ENCODE results near the gene ZNF69.
"Not testable (repeated sequence)": the region's sequence is repeated elsewhere in the genome, so short reads cannot be mapped to it uniquely, and the experiment has no call there.

ZNF69 gene

GRCh38 chr19:11887611-11888531, at the start of gene ZNF69:
Gene ZNF69, plus strand, starts transcription at chr19:11887782. Its CDS starts 142 bp downstream, at chr19:11887924.
- CTCF ChIA-PET, result interaction anchor here (0.5 kb wide), 1 partner anchor 253 kb away, joined by 3 read pairs; no protein-coding TSS in a partner anchor
- peak within 1 kb of the TSS; percentile 59 for H3K27ac ChIP-seq
- no peak for TF ChIP-seq CTCF (conservative IDR thresholded peaks at IDR 0.05; ENCODE audit: low read depth)
- POLR2A ChIA-PET (ENCODE audit: low non-redundant PET), result interaction anchor here (0.6 kb wide), 1 partner anchor 794 kb away, joined by 8 read pairs; no protein-coding TSS in a partner anchor
- no peak for DNase-seq (ENCODE audit: low spot score)

GRCh38 chr19:11843722-11844121, 43.9 kb upstream of the ZNF69 start:
- no peak for DNase-seq (ENCODE audit: low spot score)
- POLR2A ChIA-PET (ENCODE audit: low non-redundant PET), result no interaction called here
- CTCF ChIA-PET, result interaction anchor here (0.6 kb wide), 1 partner anchor 8 kb away, joined by 3 read pairs; no protein-coding TSS in a partner anchor
- no peak overlapping the region for H3K27ac ChIP-seq
- TF ChIP-seq CTCF (conservative IDR thresholded peaks at IDR 0.05; ENCODE audit: low read depth), result no peak

GRCh38 chr19:11847615-11848014, 40.0 kb upstream of the ZNF69 start:
- POLR2A ChIA-PET (ENCODE audit: low non-redundant PET); DNase-seq (ENCODE audit: low spot score); H3K27ac ChIP-seq: not testable (repeated sequence)
- CTCF ChIA-PET, result interaction anchor here (0.6 to 0.9 kb wide), 2 partner anchors 9 to 10 kb away, joined by 4 read pairs; no protein-coding TSS in a partner anchor

- no peak overlapping the region for H3K27ac ChIP-seq
- CTCF ChIA-PET, result interaction anchor here (0.9 kb wide), 1 partner anchor 11 kb away, joined by 4 read pairs; no protein-coding TSS in a partner anchor
Measured at GRCh38 chr19:11848200-11848593, 39.4 kb upstream of the ZNF69 start.

GRCh38 chr19:11848594-11849469, 38.8 kb upstream of the ZNF69 start, which contains the start of gene ZNF439:
Gene ZNF439, plus strand, starts transcription at chr19:11848726. Its CDS starts 142 bp downstream, at chr19:11848868.
- ChIA-PET POLR2A (ENCODE audit: low non-redundant PET) (no interaction called here), CTCF (interaction anchor here (0.6 kb wide), 1 partner anchor 36 kb away, joined by 4 read pairs; no protein-coding TSS in a partner anchor)
- no peak within 1 kb of the TSS for H3K27ac ChIP-seq
- DNase-seq (ENCODE audit: low spot score), result peak; percentile 62
- no peak for TF ChIP-seq CTCF (conservative IDR thresholded peaks at IDR 0.05; ENCODE audit: low read depth)

More at GRCh38 chr19:11848200-11848593, 39.4 kb upstream of the ZNF69 start:
- no peak for TF ChIP-seq CTCF (conservative IDR thresholded peaks at IDR 0.05; ENCODE audit: low read depth)
- POLR2A ChIA-PET (ENCODE audit: low non-redundant PET), result no interaction called here
- no peak for DNase-seq (ENCODE audit: low spot score)

GRCh38 chr19:11850289-11850688, 37.3 kb upstream of the ZNF69 start:
- CTCF ChIA-PET, result interaction anchor here (0.7 kb wide), 1 partner anchor 609 kb away, joined by 3 read pairs; no protein-coding TSS in a partner anchor
- H3K27ac ChIP-seq; POLR2A ChIA-PET (ENCODE audit: low non-redundant PET); DNase-seq (ENCODE audit: low spot score): not testable (repeated sequence)

- no peak overlapping the region for H3K27ac ChIP-seq
- DNase-seq (ENCODE audit: low spot score), result no peak
- TF ChIP-seq CTCF (conservative IDR thresholded peaks at IDR 0.05; ENCODE audit: low read depth), result no peak
- POLR2A ChIA-PET (ENCODE audit: low non-redundant PET), result no interaction called here
- CTCF ChIA-PET, result no interaction called here
Measured at GRCh38 chr19:11853358-11853757, 34.2 kb upstream of the ZNF69 start.

All from RWPE1 (cell line).